GM23338 (cell line): ENCODE data around the gene MYO18A. TPM values are rescaled to one million over a fixed set of nuclear protein-coding genes. Genes with fewer than 3 reads are reported as not detected.
A peak's percentile ranks its signal among the peaks of the same experiment; 100 is the strongest.

Experiments used
- ATAC-seq: fragments of 200-7000 bp; cut with Tn5 transposase; 3 replicates; pipeline ENCODE4 v1.9.1; 2020
- DNase-seq: peaks from one replicate; pipeline ENCODE4 v3.0.0-alpha.2; 2015; ENCODE audit warnings: low spot score
- H2AFZ ChIP-seq: fragments of 200-600 bp; sonication (generic); 2 replicates; pipeline ENCODE4 v1.8.0; 2016; ENCODE audit warnings: antibody characterized with exemption, mild to moderate bottlenecking, moderate library complexity
- H3F3A ChIP-seq: fragments of 200-600 bp; sonication (generic); replicated peaks from 2 replicates; pipeline ENCODE4 v1.8.0; 2017; ENCODE audit warnings: antibody characterized with exemption, mixed run types, low read depth
- H3K27ac ChIP-seq: fragments of 200-600 bp; sonication (generic); 2 replicates; pipeline ENCODE4 v1.6.1; 2016; ENCODE audit warnings: low read depth
- H3K27me3 ChIP-seq: fragments of 200-600 bp; sonication (generic); 2 replicates; pipeline ENCODE4 v1.8.0; 2016; ENCODE audit warnings: mild to moderate bottlenecking, mixed run types, moderate library complexity; ENCODE audit not compliant: insufficient read depth
- H3K36me3 ChIP-seq: fragments of 200-600 bp; sonication (generic); 2 replicates; pipeline ENCODE4 v1.8.0; 2016; ENCODE audit warnings: mild to moderate bottlenecking; ENCODE audit not compliant: insufficient read depth
- H3K4me1 ChIP-seq: fragments of 200-600 bp; sonication (generic); 2 replicates; pipeline ENCODE4 v1.8.0; 2016; ENCODE audit warnings: mild to moderate bottlenecking, moderate library complexity; ENCODE audit not compliant: insufficient read depth
- H3K4me2 ChIP-seq: fragments of 200-600 bp; sonication (generic); 2 replicates; pipeline ENCODE4 v1.7.1; 2017; ENCODE audit warnings: mixed run types
- H3K4me3 ChIP-seq: fragments of 200-600 bp; sonication (generic); 2 replicates; pipeline ENCODE4 v1.6.1; 2016; ENCODE audit warnings: mixed run types
- H3K79me2 ChIP-seq: fragments of 200-600 bp; sonication (generic); replicated peaks from 2 replicates; pipeline ENCODE4 v1.8.0; 2017; ENCODE audit warnings: mild to moderate bottlenecking; ENCODE audit not compliant: insufficient read depth
- H3K9me2 ChIP-seq: fragments of 200-600 bp; sonication (generic); 2 replicates; pipeline ENCODE4 v1.8.0; 2017; ENCODE audit not compliant: insufficient read depth
- H4K20me1 ChIP-seq: fragments of 200-600 bp; sonication (generic); replicated peaks from 2 replicates; pipeline ENCODE4 v1.8.0; 2017; ENCODE audit warnings: mild to moderate bottlenecking; ENCODE audit not compliant: insufficient read depth
- H3K27ac Mint-ChIP-seq: 2 replicates; pipeline ENCODE4 v1.8.0; 2020; ENCODE audit warnings: inconsistent platforms, mild to moderate bottlenecking, moderate library complexity, mixed read lengths
- H3K27me3 Mint-ChIP-seq: 3 replicates; pipeline ENCODE4 v1.8.0; 2022; ENCODE audit warnings: low read depth, mild to moderate bottlenecking, moderate library complexity, mixed read lengths, inconsistent platforms; ENCODE audit not compliant: insufficient read depth, poor library complexity
- H3K36me3 Mint-ChIP-seq: 3 replicates; pipeline ENCODE4 v1.8.0; 2021; ENCODE audit warnings: low read depth, mild to moderate bottlenecking, inconsistent platforms, moderate library complexity, mixed read lengths
- H3K4me1 Mint-ChIP-seq: 3 replicates; pipeline ENCODE4 v1.8.0; 2020; ENCODE audit warnings: mild to moderate bottlenecking, inconsistent platforms, mixed read lengths
- H3K4me3 Mint-ChIP-seq: 3 replicates; pipeline ENCODE4 v1.8.0; 2021; ENCODE audit warnings: moderate library complexity, mild to moderate bottlenecking, inconsistent platforms, mixed read lengths
- H3K9me3 Mint-ChIP-seq: 3 replicates; pipeline ENCODE4 v1.8.0; 2020; ENCODE audit warnings: moderate library complexity, mild to moderate bottlenecking, inconsistent platforms, mixed read lengths
- CREB1 ChIP-seq: fragments of 250-450 bp; sonication (Bioruptor Pico); IDR thresholded peaks from 2 replicates; pipeline ENCODE4 v1.5.0; 2020; ENCODE audit warnings: low read depth, mild to moderate bottlenecking, moderate library complexity
- CTCF ChIP-seq, 2 experiments: fragments of 200-600 bp in 1 of 2; sonication (generic) in 1 of 2; conservative IDR thresholded peaks; 2 replicates each; pipeline versions ENCODE4 v1.5.1 to v1.6.1; 2016 to 2017; ENCODE audit warnings: antibody characterized with exemption in 2 of 2, low read depth in 2 of 2, mild to moderate bottlenecking in 2 of 2, moderate library complexity in 1 of 2
- ETS1 ChIP-seq: IDR thresholded peaks from 2 replicates; pipeline ENCODE4 v1.6.1; 2016; ENCODE audit warnings: antibody characterized with exemption
- EZH2 ChIP-seq: fragments of 200-600 bp; sonication (generic); IDR thresholded peaks from one replicate; pipeline ENCODE4 v1.8.0; 2017; ENCODE audit warnings: antibody characterized with exemption, mild to moderate bottlenecking, low read depth; ENCODE audit not compliant: unreplicated experiment
- EZH2phosphoT487 ChIP-seq: fragments of 200-600 bp; sonication (generic); IDR thresholded peaks from one replicate; pipeline ENCODE4 v1.8.1; 2018; ENCODE audit warnings: antibody characterized with exemption; ENCODE audit not compliant: unreplicated experiment
- JUNB ChIP-seq: IDR thresholded peaks from one replicate; pipeline ENCODE4 v1.6.1; 2016; ENCODE audit warnings: antibody characterized with exemption; ENCODE audit not compliant: unreplicated experiment
- NANOG ChIP-seq: IDR thresholded peaks from 2 replicates; pipeline ENCODE4 v1.6.1; 2016; ENCODE audit warnings: antibody characterized with exemption, borderline replicate concordance
- POLR2AphosphoS5 ChIP-seq: IDR thresholded peaks from 2 replicates; pipeline ENCODE4 v1.6.1; 2016; ENCODE audit warnings: antibody characterized with exemption, low read depth
- REST ChIP-seq: IDR thresholded peaks from one replicate; pipeline ENCODE4 v1.6.1; 2018; ENCODE audit warnings: antibody characterized with exemption; ENCODE audit not compliant: unreplicated experiment
- STAT1 ChIP-seq: IDR thresholded peaks from one replicate; pipeline ENCODE4 v1.6.1; 2016; ENCODE audit warnings: antibody characterized with exemption; ENCODE audit not compliant: unreplicated experiment
- ZNF114 ChIP-seq: fragments of 250-450 bp; sonication (Bioruptor Pico); IDR thresholded peaks from 2 replicates; pipeline ENCODE4 v1.5.0; 2020; ENCODE audit warnings: mild to moderate bottlenecking, moderate library complexity
- ZNF331 ChIP-seq: fragments of 250-450 bp; sonication (Bioruptor Pico); IDR thresholded peaks from 2 replicates; pipeline ENCODE4 v1.5.0; 2020; ENCODE audit warnings: low read depth, mild to moderate bottlenecking, moderate library complexity
- ZNF462 ChIP-seq: fragments of 250-450 bp; sonication (Bioruptor Pico); IDR thresholded peaks from 2 replicates; pipeline ENCODE4 v1.5.0; 2020; ENCODE audit warnings: mild to moderate bottlenecking, moderate library complexity
- polyA plus RNA-seq: library from polyadenylated mRNA; unstranded; fragments of >200 nt; fragmentation: Nextera tagmentation; extraction: Ambion mirVana; gene quantifications from 2 replicates; pipeline ENCODE4 v1.2.1, GENCODE V29; 2016
- total RNA-seq: library from RNA; depleted of rRNA; stranded (reverse); fragments of >200 nt; shearing (Covaris generic); gene quantifications from 2 replicates; pipeline ENCODE4 v1.2.3, GENCODE V29; 2014

The MYO18A gene
- total and polyA plus RNA-seq, 2 experiments from 2014 or later = 18.3 to 37.5 TPM

- TF ChIP-seq CREB1 (CRISPR knock-in tag) = no peak
- no peak for TF ChIP-seq EZH2
- TF ChIP-seq ZNF462 (CRISPR knock-in tag) = no peak
- no peak for TF ChIP-seq ETS1
- TF ChIP-seq REST = no peak
- no peak for TF ChIP-seq CTCF (conservative IDR thresholded peaks at IDR 0.05; ENCODE audit: low read depth in 2 of 2)
- TF ChIP-seq STAT1 = no peak
- no peak for TF ChIP-seq NANOG
- TF ChIP-seq ZNF114 (CRISPR knock-in tag) = no peak
- no peak for TF ChIP-seq ZNF331 (CRISPR knock-in tag)
- TF ChIP-seq EZH2phosphoT487 = no peak
- no peak for TF ChIP-seq POLR2AphosphoS5
- TF ChIP-seq JUNB = no peak
- Histone ChIP-seq H4K20me1 (no peaks in the 10 kb centered on the region), H3K4me2 (no peak overlapping the region), H3K9me2 (no peaks in the 10 kb centered on the region), H2AFZ (no peak overlapping the region), H3K79me2 (no peaks in the 10 kb centered on the region), H3K27ac (no peak overlapping the region), H3K27me3 (no peaks in the 10 kb centered on the region), H3K4me1 (no peaks in the 10 kb centered on the region), H3F3A (no peaks in the 10 kb centered on the region), H3K4me3 (no peak overlapping the region), H3K36me3 (peaks cover 5% of the 10 kb centered on the region; the same call in 1 of the 2 replicates)
- Mint-ChIP-seq H3K36me3 (peaks cover 30% of the 10 kb centered on the region), H3K4me1 (peaks cover 21% of the 10 kb centered on the region), H3K9me3 (no peaks in the 10 kb centered on the region), H3K27me3 (peaks cover 11% of the 10 kb centered on the region), H3K4me3 (no peak overlapping the region; the same call in 2 of the 3 replicates), H3K27ac (peak overlapping the region; percentile 13; the same call in 1 of the 2 replicates)
- no peak for DNase-seq
- ATAC-seq = no peak
Measured at GRCh38 chr17:29102741-29103181, 77.4 kb downstream of the MYO18A start.
